Amygdala (tissue), 56 donors: Measurements from ENCODE around the gene NEK1.
A peak's percentile ranks its signal among the peaks of the same experiment; 100 is the strongest.
"Not testable (repeated sequence)": the region's sequence is repeated elsewhere in the genome, so short reads cannot be mapped to it uniquely, and the experiment has no call there.

ENCODE experiments used
- DNase-seq, 56 donors: peaks; one replicate each; lab custom pipeline; 2025; lab: John Stamatoyannopoulos, UW

The NEK1 gene

GRCh38 chr4:169604903-169605331 is 7.5 kb downstream of the NEK1 start:
- no peak for DNase-seq

DNA sequence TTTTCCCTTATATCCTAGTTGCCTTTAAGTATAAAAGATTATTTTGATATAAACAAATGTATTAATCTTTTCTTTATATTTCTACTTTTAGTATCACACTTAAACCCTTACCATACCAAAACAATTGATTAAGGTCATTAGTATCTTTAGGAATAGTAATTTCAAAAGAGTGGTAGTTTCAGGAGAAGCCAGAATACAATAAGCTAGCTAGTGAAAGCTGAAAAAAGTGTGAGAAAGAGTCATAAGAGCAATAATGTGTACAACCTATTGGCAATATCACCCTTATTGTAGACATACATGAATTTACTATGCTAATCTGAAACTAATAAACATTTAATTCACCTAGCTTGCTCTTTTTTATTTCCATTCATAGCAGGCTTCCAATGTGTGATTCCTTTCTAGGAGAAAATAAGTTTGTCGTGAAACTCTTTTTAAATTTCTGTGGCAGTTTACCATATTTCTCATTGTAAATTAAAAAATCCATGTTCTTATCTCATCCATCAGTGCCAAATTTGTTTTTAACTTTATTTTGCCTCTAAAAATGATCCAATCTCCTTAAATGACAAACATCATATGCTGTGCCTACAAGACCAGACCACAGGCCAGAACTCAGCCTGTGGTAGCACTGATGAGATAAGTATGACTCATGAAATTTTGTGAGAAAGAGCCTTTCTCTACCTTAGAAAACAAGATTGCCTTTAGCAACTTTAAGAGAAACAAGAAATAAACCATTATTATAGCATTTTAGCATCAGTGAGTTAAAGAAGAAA is 8.1 kb downstream of the NEK1 start:
- DNase-seq, result peak in 1 of 56 donors; percentile 6

- DNase-seq, result no peak
These were observed 9.1 kb downstream of the NEK1 start for GRCh38 chr4:169603312-169603711.

- no peak for DNase-seq
These were observed 11.2 kb downstream of the NEK1 start for GRCh38 chr4:169601016-169601771.

GRCh38 chr4:169594560-169595195 is 17.7 kb downstream of the NEK1 start:
- no peak for DNase-seq

- DNase-seq, result no peak
These were observed 19.3 kb downstream of the NEK1 start for GRCh38 chr4:169593050-169593560.

DNA sequence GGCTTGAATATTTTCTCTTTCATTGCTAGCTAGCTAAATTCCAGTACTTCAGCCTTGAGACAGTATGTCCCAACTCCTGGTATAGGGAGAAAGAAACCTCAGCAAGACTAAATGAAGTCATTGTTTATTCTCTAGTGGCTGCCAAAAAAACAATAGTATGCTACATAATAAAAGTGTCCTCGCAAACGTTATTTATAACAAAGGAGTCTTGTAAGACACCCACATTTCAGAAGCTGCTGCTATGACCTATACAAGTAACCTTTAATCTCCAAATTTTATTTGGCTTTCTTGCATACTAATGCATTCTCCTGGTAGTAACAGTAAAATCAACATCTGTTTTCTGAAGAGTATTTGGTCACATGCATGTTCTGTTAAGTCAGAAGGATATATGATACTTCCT is 28.8 kb downstream of the NEK1 start:
- no peak for DNase-seq

DNA sequence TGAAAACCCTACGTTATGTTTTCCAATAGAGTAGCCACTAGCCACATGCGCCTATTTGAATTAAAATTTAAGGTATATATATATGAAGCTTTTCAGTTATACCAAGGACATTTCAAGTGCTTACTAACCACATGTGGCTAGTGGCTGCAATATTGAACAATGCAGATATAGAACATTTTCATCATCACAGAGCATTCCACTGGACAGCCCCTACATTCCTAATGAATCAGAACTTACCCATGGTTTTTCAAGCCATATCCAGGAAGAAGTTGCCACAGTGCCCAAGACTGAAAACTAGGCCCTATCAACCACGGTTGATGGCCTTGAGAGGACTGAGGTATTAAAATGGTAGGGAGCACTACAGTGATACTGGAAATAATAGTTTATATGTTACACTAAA is 29.7 kb downstream of the NEK1 start:
- DNase-seq, result no peak

- DNase-seq, result no peak
These were observed 30.2 kb downstream of the NEK1 start for GRCh38 chr4:169582203-169582602.

DNA sequence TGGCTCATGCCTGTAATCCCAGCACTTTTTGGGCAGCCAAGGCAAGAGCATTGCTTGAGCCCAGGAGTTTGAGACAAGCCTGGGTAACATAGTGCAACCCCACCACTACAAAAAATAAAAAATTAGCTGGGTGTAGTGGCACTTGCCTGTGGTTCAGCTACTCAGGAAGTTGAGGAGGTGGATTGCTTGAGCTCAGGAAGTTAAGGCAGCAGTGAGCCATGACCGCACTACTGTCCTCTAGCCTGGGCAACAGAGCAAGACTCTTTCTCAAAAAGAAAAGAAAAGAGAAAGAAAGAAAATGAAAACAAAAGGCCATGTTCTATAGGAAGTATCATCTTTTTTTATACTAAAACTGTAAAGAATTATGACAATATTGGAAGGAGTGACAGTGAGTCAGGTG is 38.5 kb downstream of the NEK1 start:
- no peak for DNase-seq

- no peak for DNase-seq
These were observed 40.9 kb downstream of the NEK1 start for GRCh38 chr4:169571435-169571834.

- DNase-seq, result not testable (repeated sequence)
These were observed 41.4 kb downstream of the NEK1 start for GRCh38 chr4:169571012-169571411.

GRCh38 chr4:169570266-169570665 is 42.1 kb downstream of the NEK1 start:
- not testable (repeated sequence) for DNase-seq

- DNase-seq, result not testable (repeated sequence)
These were observed 43.2 kb downstream of the NEK1 start for GRCh38 chr4:169569188-169569587.

GRCh38 chr4:169567916-169568315 is 44.5 kb downstream of the NEK1 start:
- no peak for DNase-seq

GRCh38 chr4:169566021-169566818 is 46.2 kb downstream of the NEK1 start:
- peak in 4 of 56 donors; percentile 1 to 36 (median 8) for DNase-seq

- no peak for DNase-seq
These were observed 46.8 kb downstream of the NEK1 start for GRCh38 chr4:169565606-169566005.

DNA sequence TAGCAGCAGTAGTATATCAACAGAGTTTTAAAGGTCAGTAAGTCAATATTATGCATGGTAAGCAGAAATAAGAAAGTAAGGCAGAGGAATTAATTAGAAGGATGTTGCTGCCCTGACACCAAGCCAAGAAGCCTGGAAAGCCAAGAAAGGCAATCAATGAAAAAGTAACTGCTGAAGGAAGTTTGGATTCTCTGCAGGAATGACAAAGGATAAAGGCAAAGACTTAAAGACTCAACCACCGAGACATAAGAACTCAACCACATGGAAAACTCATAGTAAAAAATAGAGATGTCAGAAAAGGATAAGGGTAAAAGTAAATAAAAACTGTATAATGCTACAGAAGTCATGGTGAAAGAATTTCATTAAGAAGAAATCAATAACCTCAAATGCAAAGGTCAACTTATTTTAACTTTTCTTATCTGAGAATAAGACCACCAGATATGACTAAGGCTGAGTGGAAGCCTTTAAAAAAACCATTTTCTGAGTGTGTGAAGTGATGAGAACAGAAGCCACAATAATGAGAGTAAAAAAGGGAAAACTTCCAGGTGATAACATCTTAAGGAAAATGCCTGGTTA is 55.2 kb downstream of the NEK1 start:
- DNase-seq, result no peak

DNA sequence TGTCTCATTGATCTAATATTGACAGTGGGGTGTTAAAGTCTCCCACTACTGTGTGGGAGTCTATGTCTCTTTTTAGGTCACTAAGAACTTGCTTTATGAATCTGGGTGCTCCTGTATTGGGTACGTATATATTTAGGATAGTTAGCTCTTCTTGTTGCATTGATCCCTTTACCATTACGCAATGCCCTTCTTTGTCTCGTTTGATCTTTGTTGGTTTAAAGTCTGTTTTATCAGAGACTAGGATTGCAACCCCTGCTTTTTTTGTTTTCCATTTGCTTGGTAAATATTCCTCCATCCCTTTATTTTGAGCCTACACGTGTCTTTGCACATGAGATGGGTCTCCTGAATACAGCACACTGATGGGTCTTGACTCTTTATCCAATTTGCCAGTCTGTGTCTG is 65.8 kb downstream of the NEK1 start:
- DNase-seq, result not testable (repeated sequence)

DNA sequence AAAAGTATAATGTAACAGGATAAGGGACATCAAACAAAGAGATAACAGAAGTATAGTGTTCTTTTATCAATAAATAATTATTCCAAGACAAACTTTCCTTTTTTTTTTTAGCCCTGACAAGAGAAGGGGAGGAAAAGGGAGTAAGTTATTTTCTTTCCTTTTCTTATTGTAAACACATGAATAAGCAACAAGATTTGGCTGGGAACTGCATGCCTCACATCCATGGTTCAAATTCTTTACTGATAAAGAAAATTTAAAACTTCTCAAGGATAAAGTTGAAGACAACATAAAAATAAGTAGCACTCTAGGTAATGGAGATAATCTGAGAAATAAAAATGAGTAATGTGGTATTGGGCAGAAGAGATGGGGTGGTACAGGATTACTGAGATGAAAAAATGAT is 71.6 kb downstream of the NEK1 start:
- no peak for DNase-seq
